K562 (cell line): ENCODE data around the gene PRKAA2. TPM values are rescaled to one million over a fixed set of nuclear protein-coding genes. Genes with fewer than 3 reads are reported as not detected.

Experiments
- ATAC-seq: fragments of 200-7000 bp; cut with Tn5 transposase; 3 replicates; pipeline ENCODE4 v1.9.1; 2020; ENCODE audit warnings: moderate library complexity
- BruUV-seq: library from RNA; stranded (reverse); fragments of 400-500 nt; replicated peaks from 2 replicates; lab custom pipeline; 2021; lab: Mats Ljungman, UMichigan
- CTCF ChIA-PET: fragments of 300-600 bp; formaldehyde crosslinking; extraction: SDS; loops from one replicate; lab custom pipeline; 2021; ENCODE audit warnings: low intra/inter-chr PET ratio; lab: Yijun Ruan, JAX
- POLR2A ChIA-PET: fragments of 300-600, 350-650 bp; sonication (Branson Sonifier 250); formaldehyde crosslinking; extraction: SDS; loops from one replicate; lab custom pipeline; 2021; ENCODE audit warnings: antibody characterized with exemption, inconsistent platforms; lab: Yijun Ruan, JAX
- DNase-seq, 4 experiments: peaks; one replicate each; pipeline versions ENCODE4 v3.0.0 to v3.0.0-alpha.2; 2011 to 2018; ENCODE audit warnings: low spot score in 3 of 4, mixed read lengths in 3 of 4; ENCODE audit errors: extremely low read depth in 1 of 4
- FAIRE-seq: peaks from 2 replicates; lab custom pipeline; 2011; peaks lifted over from hg19 to GRCh38; lab: Jason Lieb, UNC
- H2AFZ ChIP-seq: 2 replicates; pipeline ENCODE4 v1.6.0; 2011; ENCODE audit warnings: low read depth, low read length, control low read depth, inconsistent platforms
- H3K27ac ChIP-seq: fragments of 200-600 bp; 3 replicates; pipeline ENCODE4 v1.8.0; 2011; ENCODE audit warnings: low read depth, mild to moderate bottlenecking, control low read depth, inconsistent platforms, low read length, moderate library complexity, mixed read lengths; ENCODE audit errors: extremely low read depth
- H3K27me3 ChIP-seq, 2 experiments: fragments of 300-600 bp in 1 of 2; 2 replicates in 1 of 2; 3 replicates in 1 of 2; pipeline versions ENCODE4 v1.6.0 to v1.8.0; 2011; ENCODE audit warnings: inconsistent platforms in 2 of 2, low read length in 2 of 2, mild to moderate bottlenecking in 1 of 2, mixed read lengths in 1 of 2, moderate library complexity in 1 of 2; ENCODE audit not compliant: control insufficient read depth in 2 of 2, insufficient read depth in 2 of 2
- H3K36me3 ChIP-seq: fragments of 300-600 bp; 3 replicates; pipeline ENCODE4 v1.8.0; 2011; ENCODE audit warnings: mild to moderate bottlenecking, low read length, inconsistent platforms; ENCODE audit not compliant: control insufficient read depth, insufficient read depth
- H3K4me1 ChIP-seq, 2 experiments: fragments of 200-600 bp in 1 of 2; replicated peaks in 1 of 2; 2 replicates in 1 of 2; 3 replicates in 1 of 2; pipeline versions ENCODE4 v1.5.1 to v1.8.0; 2011; ENCODE audit warnings: inconsistent platforms in 2 of 2, low read length in 2 of 2, mild to moderate bottlenecking in 1 of 2, mixed read lengths in 1 of 2, moderate library complexity in 1 of 2; ENCODE audit not compliant: control insufficient read depth in 2 of 2, insufficient read depth in 2 of 2
- H3K4me2 ChIP-seq: 2 replicates; pipeline ENCODE4 v1.6.1; 2011; ENCODE audit warnings: low read length, control low read depth, inconsistent platforms, mixed read lengths; ENCODE audit not compliant: insufficient read depth
- H3K4me3 ChIP-seq: fragments of 200-600 bp; sonication (generic), shearing (Covaris generic); 2 replicates; pipeline ENCODE4 v1.5.1; 2016; ENCODE audit warnings: control low read depth, inconsistent platforms
- H3K79me2 ChIP-seq: fragments of 200-600 bp; 3 replicates; pipeline ENCODE4 v1.8.0; 2011; ENCODE audit warnings: low read length, inconsistent platforms; ENCODE audit not compliant: control insufficient read depth, insufficient read depth
- H3K9ac ChIP-seq, 2 experiments: 2 replicates each; pipeline versions ENCODE4 v1.6.0 to v1.6.1; 2011; ENCODE audit warnings: low read depth in 2 of 2, low read length in 2 of 2, control low read depth in 1 of 2, inconsistent platforms in 1 of 2, mild to moderate bottlenecking in 1 of 2, mixed read lengths in 1 of 2; ENCODE audit not compliant: insufficient read depth in 1 of 2
- H3K9me1 ChIP-seq: one replicate; pipeline ENCODE4 v1.6.0; 2011; ENCODE audit warnings: inconsistent platforms, mild to moderate bottlenecking, low read length, moderate library complexity; ENCODE audit not compliant: control insufficient read depth, insufficient read depth
- H3K9me3 ChIP-seq: replicated peaks from 2 replicates; pipeline ENCODE4 v1.5.1; 2011; ENCODE audit warnings: low read depth, low read length, inconsistent platforms; ENCODE audit not compliant: control insufficient read depth, insufficient read depth
- H4K20me1 ChIP-seq: replicated peaks from 2 replicates; pipeline ENCODE4 v1.6.1; 2011; ENCODE audit warnings: low read length, inconsistent platforms, mixed read lengths; ENCODE audit not compliant: control insufficient read depth, insufficient read depth
- CHCHD3 ChIP-seq: fragments of 250-450 bp; sonication (Bioruptor Pico); IDR thresholded peaks from 2 replicates; pipeline ENCODE4 v2.1.2; 2022; ENCODE audit warnings: mild to moderate bottlenecking
- GATAD2B ChIP-seq: fragments of 450-650 bp; IDR thresholded peaks from 2 replicates; pipeline ENCODE4 v1.6.1; 2017; ENCODE audit warnings: mild to moderate bottlenecking, borderline replicate concordance
- GTF3C2 ChIP-seq: IDR thresholded peaks from 3 replicates; pipeline ENCODE4 v1.6.1; 2011; ENCODE audit warnings: borderline replicate concordance, mild to moderate bottlenecking, moderate library complexity; ENCODE audit not compliant: insufficient read length; ENCODE audit errors: extremely low read depth
- MIER1 ChIP-seq: fragments of 450-650 bp; IDR thresholded peaks from 2 replicates; pipeline ENCODE4 v1.6.1; 2016; ENCODE audit warnings: antibody characterized with exemption, mild to moderate bottlenecking, low read depth
- POLR2AphosphoS2 ChIP-seq: IDR thresholded peaks from 2 replicates; pipeline ENCODE4 v1.6.1; 2012; ENCODE audit warnings: low read length, improper control_type of control experiment
- PRPF4 ChIP-seq: fragments of 200-400 bp; formaldehyde crosslinking; IDR thresholded peaks from one replicate; pipeline ENCODE4 v1.6.1; 2017; ENCODE audit warnings: low read length, low read depth, mild to moderate bottlenecking; ENCODE audit not compliant: insufficient read depth, poor library complexity, severe bottlenecking
- TARDBP ChIP-seq: fragments of 450-650 bp; IDR thresholded peaks from 2 replicates; pipeline ENCODE4 v1.6.1; 2016
- WGBS: fragments of 100-300 bp; shearing (Covaris generic); methylation state at CpG from one replicate; pipeline ENCODE4 v1.1.6; 2016; ENCODE audit warnings: low coverage, mixed read lengths; ENCODE audit not compliant: insufficient coverage; ENCODE audit errors: missing lambda C conversion rate; 5-methylcytosine and 5-hydroxymethylcytosine counted together
- in situ Hi-C: fragments of 300-500 bp; cut with MboI; formaldehyde crosslinking; loops from 4 replicates; pipeline ENCODE4 v1.15.0; 2018; ENCODE audit warnings: inconsistent platforms, mixed read lengths
- intact Hi-C: fragments of 100-400 bp; cut with micrococcal nuclease; formaldehyde crosslinking; loops from 2 replicates; pipeline ENCODE4 v1.14.2; 2022
- polyA plus RNA-seq, 8 experiments: library from polyadenylated mRNA; depleted of rRNA in 4 of 8; stranded (reverse) in 5 of 8; unstranded in 3 of 8; fragments of >200 nt; fragmentation: Nextera tagmentation in 2 of 8; fragmentation: Illumina TruSeq in 1 of 8; extraction: Ambion mirVana in 2 of 8; extraction: Trizol in 1 of 8; gene quantifications; 2 replicates each; pipeline versions ENCODE4 v1.2.1 to v1.2.3, GENCODE V29; 2011 to 2014; ENCODE audit warnings: inconsistent platforms in 1 of 8, missing spikeins in 1 of 8
- total RNA-seq, 7 experiments: library from RNA; depleted of rRNA in 6 of 7; stranded (reverse); fragments of >200 nt in 6 of 7; fragmentation: Illumina TruSeq in 2 of 7; extraction: Trizol in 2 of 7; gene quantifications; 2 replicates each; pipeline versions ENCODE4 v1.2.1 to v1.2.3, GENCODE V29; 2011 to 2021; ENCODE audit warnings: low replicate concordance in 1 of 7

The PRKAA2 gene
- total and polyA plus RNA-seq, 9 of the 15 experiments (the other 6 are each of a cell fraction or from before 2014, with no cell fraction given) = 0.01 TPM; not detected in 8

GRCh38 chr1:56617141-56617540 lies 28.0 kb upstream of the PRKAA2 start:
- H3K9ac ChIP-seq = no peak overlapping the region
- no peaks in the 10 kb centered on the region for H3K27me3 ChIP-seq
- H3K36me3 ChIP-seq = no peaks in the 10 kb centered on the region
- H3K9me1 ChIP-seq = no peaks in the 10 kb centered on the region
- no peaks in the 10 kb centered on the region for H3K9me3 ChIP-seq
- H3K4me1 ChIP-seq = no peaks in the 10 kb centered on the region
- H3K27ac ChIP-seq = no peak overlapping the region
- no peak overlapping the region for H3K4me2 ChIP-seq
- intact Hi-C loops (no loop called here), in situ Hi-C loops (no loop called here)
- no peaks in the 10 kb centered on the region for H3K79me2 ChIP-seq
- no TSS peak for BruUV-seq
- FAIRE-seq (no peak), ATAC-seq (no peak), DNase-seq (no peak)
- CTCF ChIA-PET = no interaction called here
- H4K20me1 ChIP-seq = no peaks in the 10 kb centered on the region
- WGBS = 3% methylated on average over 2 of the region's 2 CpGs
- POLR2A ChIA-PET = interaction anchor here (1.4 kb wide), 1 partner anchor 13 kb away, joined by 3 read pairs; no protein-coding TSS in a partner anchor
- H2AFZ ChIP-seq = no peak overlapping the region
- no peak overlapping the region for H3K4me3 ChIP-seq
- TF ChIP-seq GATAD2B (no peak), CHCHD3 (CRISPR knock-in tag) (no peak), MIER1 (no peak), PRPF4 (no peak), GTF3C2 (no peak), POLR2AphosphoS2 (no peak), TARDBP (no peak)
